Keratinocyte (primary cell): ENCODE data around the gene MRPS18B.

Experiments used
- EZH2 ChIP-seq: IDR thresholded peaks from one replicate; pipeline ENCODE4 v1.6.1; 2012; ENCODE audit warnings: inconsistent platforms, mild to moderate bottlenecking, low read length, moderate library complexity
- TF ChIP-seq, protein P1 (sequence below), 3 experiments: IDR thresholded peaks in 1 of 3; conservative IDR thresholded peaks in 1 of 3; optimal IDR thresholded peaks in 1 of 3; 2 replicates in 2 of 3; 3 replicates in 1 of 3; pipeline versions ENCODE3 to v1.5.1; 2011; ENCODE audit warnings: low read length in 3 of 3, mild to moderate bottlenecking in 3 of 3, moderate library complexity in 2 of 3, control low read depth in 1 of 3, inconsistent platforms in 1 of 3; ENCODE audit not compliant: insufficient read depth in 2 of 3; ENCODE audit errors: extremely low read depth in 1 of 3

DNA sequence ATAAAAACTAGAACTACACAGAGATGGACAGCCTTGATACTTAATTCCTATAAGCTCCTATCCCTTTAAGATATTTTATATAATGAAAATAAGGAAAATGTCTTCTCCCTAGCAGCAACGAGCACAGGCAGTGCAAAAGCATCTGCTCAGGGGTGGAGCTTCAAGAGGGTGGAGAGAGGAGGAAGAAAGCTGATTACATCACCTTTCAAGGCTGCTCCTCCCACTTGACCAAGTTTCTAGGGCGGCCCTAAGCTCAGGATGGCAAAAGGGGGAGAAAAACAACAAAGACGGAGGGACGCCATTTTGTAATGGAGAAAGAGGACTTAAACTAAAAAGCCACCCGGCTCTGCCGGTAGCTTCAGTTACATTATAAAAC, 2.8 kb upstream of the MRPS18B start:
- TF ChIP-seq, protein P1, sequence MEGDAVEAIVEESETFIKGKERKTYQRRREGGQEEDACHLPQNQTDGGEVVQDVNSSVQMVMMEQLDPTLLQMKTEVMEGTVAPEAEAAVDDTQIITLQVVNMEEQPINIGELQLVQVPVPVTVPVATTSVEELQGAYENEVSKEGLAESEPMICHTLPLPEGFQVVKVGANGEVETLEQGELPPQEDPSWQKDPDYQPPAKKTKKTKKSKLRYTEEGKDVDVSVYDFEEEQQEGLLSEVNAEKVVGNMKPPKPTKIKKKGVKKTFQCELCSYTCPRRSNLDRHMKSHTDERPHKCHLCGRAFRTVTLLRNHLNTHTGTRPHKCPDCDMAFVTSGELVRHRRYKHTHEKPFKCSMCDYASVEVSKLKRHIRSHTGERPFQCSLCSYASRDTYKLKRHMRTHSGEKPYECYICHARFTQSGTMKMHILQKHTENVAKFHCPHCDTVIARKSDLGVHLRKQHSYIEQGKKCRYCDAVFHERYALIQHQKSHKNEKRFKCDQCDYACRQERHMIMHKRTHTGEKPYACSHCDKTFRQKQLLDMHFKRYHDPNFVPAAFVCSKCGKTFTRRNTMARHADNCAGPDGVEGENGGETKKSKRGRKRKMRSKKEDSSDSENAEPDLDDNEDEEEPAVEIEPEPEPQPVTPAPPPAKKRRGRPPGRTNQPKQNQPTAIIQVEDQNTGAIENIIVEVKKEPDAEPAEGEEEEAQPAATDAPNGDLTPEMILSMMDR (optimal IDR thresholded peaks at IDR 0.05 in 1 of 3, IDR thresholded peaks at IDR 0.05 in 1 of 3, conservative IDR thresholded peaks at IDR 0.05 in 1 of 3; ENCODE audit: extremely low read depth in 1 of 3, insufficient read depth in 2 of 3, low read length in 3 of 3) = no peak
- no peak for TF ChIP-seq EZH2
